Endodermal cell (in vitro differentiated cells): ENCODE results near the gene ETFA. TPM values are rescaled to one million over a fixed set of nuclear protein-coding genes. Genes with fewer than 3 reads are reported as not detected.

ENCODE experiments used
- DNase-seq: peaks from one replicate; pipeline ENCODE4 v3.0.0-alpha.2; 2017
- H3K27ac ChIP-seq: 2 replicates; pipeline ENCODE4 v1.5.1; 2013; ENCODE audit warnings: mild to moderate bottlenecking, low read depth, low read length, moderate library complexity
- H3K27me3 ChIP-seq: 2 replicates; pipeline ENCODE4 v1.6.1; 2013; ENCODE audit warnings: mild to moderate bottlenecking, low read length, moderate library complexity; ENCODE audit not compliant: insufficient read depth, control insufficient read depth, poor library complexity, severe bottlenecking
- H3K36me3 ChIP-seq: 2 replicates; pipeline ENCODE4 v1.7.0; 2013; ENCODE audit warnings: mild to moderate bottlenecking, low read length, moderate library complexity; ENCODE audit not compliant: control insufficient read depth, insufficient read depth
- H3K4me1 ChIP-seq: one replicate; pipeline ENCODE4 v1.7.0; 2013; ENCODE audit warnings: low read length; ENCODE audit not compliant: control insufficient read depth, insufficient read depth
- H3K4me3 ChIP-seq: 2 replicates; pipeline ENCODE4 v1.5.1; 2013; ENCODE audit warnings: mild to moderate bottlenecking, low read length, moderate library complexity
- H3K9ac ChIP-seq: 2 replicates; pipeline ENCODE4 v1.6.1; 2013; ENCODE audit warnings: mild to moderate bottlenecking, low read length, moderate library complexity; ENCODE audit not compliant: poor library complexity, severe bottlenecking; ENCODE audit errors: extremely low read depth
- H3K9me3 ChIP-seq: 2 replicates; pipeline ENCODE4 v1.6.1; 2013; ENCODE audit warnings: mild to moderate bottlenecking, low read length, moderate library complexity; ENCODE audit not compliant: control insufficient read depth
- H3K27ac Mint-ChIP-seq: 2 replicates; pipeline ENCODE4 v1.8.0; 2020; ENCODE audit warnings: mixed read lengths
- H3K27me3 Mint-ChIP-seq: 2 replicates; pipeline ENCODE4 v1.8.0; 2021; ENCODE audit warnings: mild to moderate bottlenecking, mixed read lengths; ENCODE audit not compliant: insufficient read depth
- H3K36me3 Mint-ChIP-seq: 2 replicates; pipeline ENCODE4 v1.8.0; 2020; ENCODE audit warnings: low read depth, mixed read lengths
- H3K4me1 Mint-ChIP-seq: 2 replicates; pipeline ENCODE4 v1.8.0; 2020; ENCODE audit warnings: mixed read lengths
- H3K4me3 Mint-ChIP-seq: 2 replicates; pipeline ENCODE4 v1.8.0; 2020; ENCODE audit warnings: mild to moderate bottlenecking, moderate library complexity, mixed read lengths
- H3K9me3 Mint-ChIP-seq: 2 replicates; pipeline ENCODE4 v1.8.0; 2020; ENCODE audit warnings: mild to moderate bottlenecking, mixed read lengths
- WGBS, 2 experiments: methylation state at CpG; one replicate each; pipeline versions ENCODE4 v1.1.5 to v1.1.7; 2013; ENCODE audit warnings: missing lambda C conversion rate in 2 of 2, mixed read lengths in 1 of 2; ENCODE audit not compliant: insufficient coverage in 1 of 2, insufficient read length in 1 of 2; 5-methylcytosine and 5-hydroxymethylcytosine counted together
- total RNA-seq, 2 donors: library from RNA; stranded (reverse); fragmentation: NEBNext Ultra II Directional in 1 of 2; extraction: Animal tissue kit (Norgen Biotek cat#: 25700) in 1 of 2; gene quantifications; 2 replicates in 1 of 2; 3 replicates in 1 of 2; pipeline ENCODE4 v1.2.1, GENCODE V29; 2021
- TF ChIP-seq, protein P1 (sequence below): fragments of 200-600 bp; sonication (generic); conservative IDR thresholded peaks from 2 replicates; pipeline ENCODE4 v1.5.0; 2021; ENCODE audit warnings: antibody characterized with exemption, mild to moderate bottlenecking

Gene ETFA
- total RNA-seq, 2 donors from 2014 or later = 142 to 157 TPM

- Histone ChIP-seq H3K4me3 (no peak overlapping the region), H3K9ac (no peak overlapping the region), H3K36me3 (no peaks in the 10 kb centered on the region), H3K9me3 (no peaks in the 10 kb centered on the region), H3K4me1 (no peaks in the 10 kb centered on the region), H3K27me3 (peaks cover 22% of the 10 kb centered on the region), H3K27ac (no peak overlapping the region)
- Mint-ChIP-seq H3K27ac (no peak overlapping the region), H3K27me3 (peaks cover 40% of the 10 kb centered on the region), H3K4me3 (no peak overlapping the region), H3K9me3 (no peaks in the 10 kb centered on the region), H3K4me1 (peaks cover 10% of the 10 kb centered on the region), H3K36me3 (no peaks in the 10 kb centered on the region)
- WGBS, 2 experiments = 91% methylated on average over 2 of the region's 2 CpGs; no CpG with 5 or more reads in 1 of the 2 experiments
- TF ChIP-seq, protein P1, sequence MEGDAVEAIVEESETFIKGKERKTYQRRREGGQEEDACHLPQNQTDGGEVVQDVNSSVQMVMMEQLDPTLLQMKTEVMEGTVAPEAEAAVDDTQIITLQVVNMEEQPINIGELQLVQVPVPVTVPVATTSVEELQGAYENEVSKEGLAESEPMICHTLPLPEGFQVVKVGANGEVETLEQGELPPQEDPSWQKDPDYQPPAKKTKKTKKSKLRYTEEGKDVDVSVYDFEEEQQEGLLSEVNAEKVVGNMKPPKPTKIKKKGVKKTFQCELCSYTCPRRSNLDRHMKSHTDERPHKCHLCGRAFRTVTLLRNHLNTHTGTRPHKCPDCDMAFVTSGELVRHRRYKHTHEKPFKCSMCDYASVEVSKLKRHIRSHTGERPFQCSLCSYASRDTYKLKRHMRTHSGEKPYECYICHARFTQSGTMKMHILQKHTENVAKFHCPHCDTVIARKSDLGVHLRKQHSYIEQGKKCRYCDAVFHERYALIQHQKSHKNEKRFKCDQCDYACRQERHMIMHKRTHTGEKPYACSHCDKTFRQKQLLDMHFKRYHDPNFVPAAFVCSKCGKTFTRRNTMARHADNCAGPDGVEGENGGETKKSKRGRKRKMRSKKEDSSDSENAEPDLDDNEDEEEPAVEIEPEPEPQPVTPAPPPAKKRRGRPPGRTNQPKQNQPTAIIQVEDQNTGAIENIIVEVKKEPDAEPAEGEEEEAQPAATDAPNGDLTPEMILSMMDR = no peak
- DNase-seq = no peak
Observed at GRCh38 chr15:76325704-76326103, 14.4 kb upstream of the ETFA start.

DNA sequence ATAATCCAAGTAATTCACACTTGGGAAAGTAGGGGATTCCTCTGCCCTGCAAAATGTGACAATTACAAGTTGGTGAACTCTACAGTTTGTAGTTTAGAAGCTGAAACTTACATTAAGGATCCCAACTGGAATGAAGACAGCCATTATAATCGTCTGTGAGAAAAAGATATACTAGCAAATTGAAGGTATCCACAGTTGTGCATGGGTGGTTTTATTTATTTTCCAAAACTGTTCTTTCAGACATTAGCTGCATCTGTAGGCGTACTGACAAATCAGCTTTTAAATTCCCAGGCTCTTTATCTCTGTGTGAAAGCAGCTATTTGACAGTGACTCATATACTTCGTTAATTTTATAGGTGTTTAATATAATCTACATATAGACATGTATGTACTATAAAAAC is 12.8 kb upstream of the ETFA start:
- no peak overlapping the region for H3K4me3 Mint-ChIP-seq
- H3K9me3 Mint-ChIP-seq = no peaks in the 10 kb centered on the region
- TF ChIP-seq, protein P1 = no peak

DNA sequence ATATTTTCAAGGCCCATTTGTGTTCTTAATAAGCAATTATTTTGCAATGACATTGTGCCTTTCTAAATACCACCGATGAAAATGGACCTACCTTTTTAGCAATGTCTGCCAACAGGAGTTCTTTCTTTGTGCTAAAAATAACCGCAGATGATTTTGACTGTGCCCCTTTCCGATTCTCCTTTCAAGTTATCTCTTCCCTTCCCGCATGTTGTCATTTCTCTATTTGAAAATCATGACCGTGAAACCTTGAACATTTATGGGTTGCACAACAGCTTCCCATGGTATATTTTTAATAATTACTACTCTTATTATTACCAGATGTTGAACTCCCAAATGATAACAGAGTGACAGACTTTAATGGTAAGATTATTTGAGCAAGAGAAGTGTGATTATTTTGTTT is 10.3 kb upstream of the ETFA start:
- no peak overlapping the region for H3K9ac ChIP-seq
- H3K4me1 Mint-ChIP-seq = no peaks in the 10 kb centered on the region
- peaks cover 21% of the 10 kb centered on the region for H3K27me3 ChIP-seq
- no peak overlapping the region for H3K4me3 ChIP-seq
- no peak overlapping the region for H3K27ac Mint-ChIP-seq
- no peak overlapping the region for H3K4me3 Mint-ChIP-seq
- TF ChIP-seq, protein P1 = no peak
- H3K27ac ChIP-seq = no peak overlapping the region
- 95% methylated on average over 4 to 5 of the region's 5 CpGs for WGBS, 2 experiments
- no peaks in the 10 kb centered on the region for H3K36me3 ChIP-seq
- no peak for DNase-seq
- no peaks in the 10 kb centered on the region for H3K36me3 Mint-ChIP-seq
- no peaks in the 10 kb centered on the region for H3K9me3 ChIP-seq
- no peaks in the 10 kb centered on the region for H3K9me3 Mint-ChIP-seq
- no peaks in the 10 kb centered on the region for H3K4me1 ChIP-seq
- H3K27me3 Mint-ChIP-seq = peaks cover 25% of the 10 kb centered on the region

More for the DNA sequence above, 12.8 kb upstream of the ETFA start:
- no peak overlapping the region for H3K27ac Mint-ChIP-seq
- Histone ChIP-seq H3K27ac (no peak overlapping the region), H3K9ac (no peak overlapping the region), H3K4me1 (no peaks in the 10 kb centered on the region), H3K4me3 (no peak overlapping the region), H3K27me3 (peaks cover 21% of the 10 kb centered on the region), H3K36me3 (no peaks in the 10 kb centered on the region), H3K9me3 (no peaks in the 10 kb centered on the region)
- no peaks in the 10 kb centered on the region for H3K4me1 Mint-ChIP-seq
- H3K36me3 Mint-ChIP-seq = no peaks in the 10 kb centered on the region
- 91 to 100% methylated on average over 2 of the region's 3 CpGs for WGBS, 2 experiments
- H3K27me3 Mint-ChIP-seq = peaks cover 38% of the 10 kb centered on the region
- DNase-seq = no peak
